Measurements from ENCODE around the gene STPG2.

STPG2 gene

DNA sequence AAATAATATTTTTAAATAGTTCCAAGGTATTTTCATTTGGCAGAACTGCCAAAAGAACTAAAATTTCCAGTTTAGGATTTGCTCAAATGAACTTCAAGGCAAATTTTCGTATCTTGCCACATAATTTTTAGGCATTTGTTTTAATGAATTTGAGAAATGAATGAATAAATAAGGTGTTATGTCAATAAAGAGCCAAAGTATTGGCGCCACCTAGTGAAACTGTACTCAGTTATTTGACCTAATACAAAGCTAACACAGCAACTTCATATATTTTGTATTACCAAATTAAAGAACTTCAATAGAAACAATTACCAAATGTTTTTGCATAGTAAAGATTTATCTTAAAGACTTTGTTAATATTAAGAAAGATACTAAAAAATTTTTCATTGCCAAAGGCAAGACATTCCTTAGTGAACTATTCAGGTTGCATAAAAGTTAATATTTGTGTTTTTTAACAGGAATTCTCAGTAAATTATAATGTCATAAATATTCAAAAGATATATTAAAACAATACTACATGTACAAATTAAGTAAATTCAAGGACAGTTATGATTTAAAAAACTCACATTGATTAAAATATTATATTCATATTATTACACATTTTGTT, 50.3 kb downstream of the STPG2 start:
- DNase-seq: peak in 1 of 5 experiments; percentile 9

GRCh38 chr4:98081936-98082335, 61.3 kb downstream of the STPG2 start:
- DNase-seq: no peak

- no peak for DNase-seq
These were observed 74.8 kb downstream of the STPG2 start for GRCh38 chr4:98068495-98068894.

- DNase-seq: peak in 1 of 5 experiments; percentile 1
These were observed 87.3 kb downstream of the STPG2 start for GRCh38 chr4:98055800-98056501.

- DNase-seq: no peak
These were observed 96.6 kb downstream of the STPG2 start for GRCh38 chr4:98046665-98047064.

GRCh38 chr4:98030059-98030458, 113.2 kb downstream of the STPG2 start:
- no peak for DNase-seq

- DNase-seq: peak in 1 of 5 experiments; percentile 1
These were observed 115.4 kb downstream of the STPG2 start for GRCh38 chr4:98027827-98028226.

DNA sequence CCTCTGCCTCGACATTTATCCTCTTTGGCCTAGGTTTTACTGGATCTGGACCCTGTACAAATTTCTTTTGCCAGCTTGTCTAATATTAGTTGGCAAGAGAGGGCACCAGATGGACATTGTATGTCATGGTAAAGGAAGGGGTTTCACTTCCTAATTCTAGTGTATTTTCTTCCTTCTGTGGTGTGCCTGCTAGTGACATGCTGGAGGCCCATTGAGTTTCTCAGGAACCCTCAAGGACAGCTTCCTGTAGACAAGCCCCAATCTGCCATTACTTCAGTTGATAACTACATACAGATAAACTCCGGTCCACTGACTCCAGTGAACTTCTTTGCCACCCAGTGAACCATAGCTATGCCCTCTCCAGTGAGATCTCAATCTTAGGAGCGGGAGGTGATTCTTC, 116.9 kb downstream of the STPG2 start:
- no peak for DNase-seq

GRCh38 chr4:98006814-98007412, 136.4 kb downstream of the STPG2 start:
- no peak for DNase-seq

DNA sequence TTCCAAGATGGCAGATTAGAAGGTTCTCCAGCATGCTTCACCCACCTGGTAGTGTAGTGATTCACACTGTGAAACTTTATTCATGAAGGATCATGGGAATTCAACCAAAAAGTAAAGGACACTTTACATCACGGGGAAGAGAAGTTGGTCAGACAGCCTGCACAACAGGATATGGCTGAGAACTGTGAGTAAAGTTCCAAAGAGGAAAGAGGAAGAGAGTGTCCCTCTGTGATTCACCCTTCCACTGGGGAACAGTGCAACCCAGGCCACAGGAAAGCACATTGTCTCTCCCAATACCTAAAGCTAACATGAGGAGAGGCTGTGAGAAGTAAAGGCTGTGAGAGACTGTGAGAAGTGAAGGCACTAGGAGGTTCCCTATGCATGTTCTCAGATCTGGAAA, 137.2 kb downstream of the STPG2 start:
- no peak for DNase-seq

- DNase-seq: no peak
These were observed 142.3 kb downstream of the STPG2 start for GRCh38 chr4:98000940-98001339.

- DNase-seq: no peak
These were observed 145.1 kb downstream of the STPG2 start for GRCh38 chr4:97998203-97998602.

DNA sequence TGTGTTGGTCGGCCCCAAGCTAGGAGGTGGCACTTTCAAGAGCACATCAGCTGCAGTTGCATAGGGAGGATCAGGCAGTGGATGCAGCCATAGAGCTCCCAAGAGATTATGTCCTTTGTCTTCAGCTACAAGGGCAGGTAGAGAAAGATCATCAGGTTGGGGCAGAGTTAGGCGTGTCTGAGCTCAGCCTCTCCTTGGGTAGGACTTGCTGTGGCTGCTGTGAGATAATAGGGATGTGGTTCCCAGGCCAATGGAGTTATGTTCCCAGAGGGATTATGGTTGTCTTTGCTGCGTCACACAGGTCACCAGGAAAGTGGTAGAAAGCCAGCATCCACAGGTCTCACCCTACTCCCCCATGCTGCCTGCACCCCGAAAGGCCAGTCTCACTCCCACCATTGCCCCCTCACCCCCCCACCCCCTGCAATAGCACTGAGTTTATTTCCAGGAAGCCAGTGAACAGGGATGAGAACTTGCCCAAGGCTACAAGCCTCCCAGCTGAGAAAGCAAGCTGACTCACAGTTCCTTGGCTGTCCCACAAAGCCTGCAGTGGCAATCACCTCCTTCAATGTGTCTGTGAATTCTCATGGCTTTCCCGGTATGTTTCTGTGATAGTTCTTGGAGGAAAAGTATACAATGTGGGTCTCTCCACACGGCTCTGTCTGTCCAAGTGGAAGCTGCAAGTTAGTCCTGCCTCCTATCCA, 148.4 kb downstream of the STPG2 start:
- DNase-seq: no peak

DNA sequence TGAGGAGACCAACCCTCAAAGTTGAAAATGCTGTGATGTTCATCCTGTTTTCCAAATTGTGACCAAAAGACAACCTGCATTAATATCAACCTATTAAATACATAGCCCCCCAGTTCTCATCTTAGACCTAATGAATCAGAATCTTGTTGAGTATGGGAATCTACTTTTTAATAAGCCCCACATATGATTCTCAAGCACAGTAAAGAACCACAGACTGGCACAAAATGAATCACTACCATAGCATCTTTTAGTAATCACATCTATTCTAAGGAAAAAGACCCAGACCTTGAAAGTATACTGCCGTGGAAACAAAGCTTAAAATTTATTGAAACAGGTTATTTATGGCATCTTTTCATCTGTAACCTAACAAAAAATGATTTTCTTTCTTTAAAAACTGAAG, 152.9 kb downstream of the STPG2 start:
- no peak for DNase-seq

DNA sequence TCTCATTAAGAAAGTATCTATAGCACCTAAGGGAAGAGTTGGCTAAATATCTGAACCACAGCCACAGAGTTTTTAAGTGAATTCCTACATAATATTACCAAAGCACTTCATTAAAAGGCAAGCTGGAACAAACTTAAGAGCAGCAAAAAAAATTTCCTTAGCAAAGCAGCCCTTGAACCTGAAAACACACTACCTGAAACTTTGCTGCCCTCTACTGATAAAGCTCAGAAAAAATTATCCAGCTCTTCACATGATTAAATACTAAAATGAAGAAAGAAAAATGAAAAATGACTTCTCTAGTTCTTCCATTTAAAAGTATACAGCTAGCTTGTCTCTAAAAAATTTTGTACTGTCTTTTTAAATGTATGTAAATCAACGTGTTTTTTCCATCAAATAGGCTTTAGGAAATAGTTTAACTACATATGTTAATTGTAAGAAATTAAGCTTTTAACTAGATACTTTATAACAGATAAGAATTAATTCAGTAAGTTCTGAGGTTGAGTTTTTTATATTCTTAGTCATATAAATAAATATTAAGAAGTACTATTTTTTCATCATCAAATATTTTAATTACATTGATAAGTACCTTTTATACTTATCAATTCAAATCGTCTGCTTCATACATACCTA, 156.1 kb downstream of the STPG2 start:
- peak in 1 of 5 experiments; percentile 16 for DNase-seq

DNA sequence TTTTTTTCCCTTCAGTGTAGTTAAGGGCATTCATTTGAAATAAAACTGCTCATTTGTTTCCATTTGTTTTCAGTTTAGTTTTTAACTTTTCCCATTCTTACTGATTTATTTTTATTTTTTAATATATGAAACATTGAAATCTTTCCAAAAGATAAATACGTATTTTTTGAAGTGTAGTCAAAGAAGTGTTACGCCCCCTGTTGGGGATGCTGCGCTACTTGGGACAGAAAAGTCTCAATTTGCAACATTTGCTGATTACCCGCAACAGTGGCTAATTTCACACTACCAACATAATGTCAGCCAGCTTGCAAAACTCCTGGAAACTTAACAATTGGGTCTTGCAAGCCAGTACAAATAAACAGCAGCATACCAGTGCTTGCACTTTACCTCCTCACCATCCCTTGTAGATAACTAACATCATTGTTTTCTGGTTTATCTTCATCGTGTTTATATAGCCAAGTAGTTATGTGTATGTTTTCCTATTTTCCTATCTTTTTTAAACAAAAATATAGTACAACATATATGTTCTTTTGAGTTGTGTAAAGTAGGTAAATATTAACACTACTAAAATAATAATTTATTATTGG, 158.6 kb downstream of the STPG2 start:
- no peak for DNase-seq

- DNase-seq: no peak
These were observed 164.3 kb downstream of the STPG2 start for GRCh38 chr4:97978791-97979488.

DNA sequence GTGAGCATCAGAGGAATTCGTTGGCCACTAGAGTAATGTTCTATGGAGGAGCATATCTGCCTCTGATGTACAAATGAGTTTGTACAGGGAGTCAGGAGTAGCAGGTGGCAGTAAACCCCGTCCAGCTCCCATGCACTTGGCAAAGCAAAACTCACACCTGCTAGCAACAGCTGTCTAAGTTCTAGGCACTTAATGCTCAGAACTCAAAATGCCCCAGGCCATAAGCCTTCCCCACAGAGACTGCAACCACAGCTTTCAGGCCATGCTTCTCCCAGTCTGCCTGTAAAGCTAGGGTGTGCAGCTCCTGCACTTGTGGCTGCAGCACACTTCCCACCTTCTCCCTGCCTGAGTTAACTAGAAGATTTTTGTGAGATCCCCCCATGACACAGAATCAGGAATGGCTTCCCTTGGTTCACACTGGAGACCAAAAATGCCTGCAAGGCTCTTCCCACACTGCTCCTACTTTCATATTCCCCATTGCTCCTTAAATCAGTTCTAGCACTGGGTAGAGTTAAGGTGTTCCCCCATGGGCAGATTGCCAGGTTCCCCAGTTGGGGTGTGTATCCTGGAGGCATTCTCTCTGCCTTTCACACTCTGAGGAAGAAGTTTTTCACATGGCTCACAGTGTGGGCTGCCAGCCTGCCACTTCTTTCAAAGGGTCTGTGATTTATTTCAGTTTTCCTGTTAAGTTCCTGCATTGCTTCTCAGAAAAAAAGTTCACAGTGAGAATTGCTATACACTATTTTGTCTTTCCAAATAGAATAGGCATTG, 189.9 kb downstream of the STPG2 start:
- DNase-seq: no peak

DNA sequence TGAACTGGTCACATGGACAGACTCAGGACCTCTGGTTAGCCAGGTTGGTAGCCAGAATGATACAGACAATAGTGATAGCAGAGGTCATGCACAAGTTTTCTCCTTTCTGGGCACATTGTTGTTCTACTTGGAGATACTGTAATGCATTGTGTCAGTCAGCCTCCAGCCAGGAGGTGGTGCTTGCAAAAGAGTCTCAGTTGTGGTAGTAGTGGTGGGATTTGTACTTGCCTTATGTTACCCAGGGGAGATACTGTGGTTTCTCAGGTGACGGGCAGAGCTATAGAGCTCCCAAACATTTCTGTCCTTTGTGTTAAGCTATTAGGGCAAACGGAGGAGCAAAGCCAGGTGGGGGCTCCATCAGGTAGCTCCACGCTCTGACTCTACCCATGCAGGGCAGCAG, 190.5 kb downstream of the STPG2 start:
- no peak for DNase-seq

GRCh38 chr4:97950836-97951235, 192.4 kb downstream of the STPG2 start:
- DNase-seq: no peak

DNA sequence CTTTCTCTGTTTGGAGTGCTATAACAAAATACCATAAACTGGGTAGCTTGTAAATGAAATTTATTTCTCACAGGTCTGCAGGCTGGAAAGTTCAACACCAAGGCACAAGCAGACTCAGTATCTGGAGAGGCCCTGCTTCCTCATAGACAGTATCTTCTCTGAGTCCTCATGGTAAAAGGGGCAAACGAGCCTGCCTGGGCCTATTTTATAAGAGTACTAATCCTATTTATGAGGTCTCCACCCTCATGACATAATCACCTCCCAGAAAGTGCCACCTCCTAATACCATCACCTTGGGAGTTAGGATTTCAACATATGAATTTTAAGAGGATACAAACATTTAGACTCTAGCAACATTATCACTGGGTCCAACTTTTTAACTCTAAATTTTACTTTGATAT, 200.3 kb downstream of the STPG2 start:
- DNase-seq: no peak
